Smooth muscle cell (in vitro differentiated cells): ENCODE measurements around the gene SRP68. TPM values are rescaled to one million over a fixed set of nuclear protein-coding genes. Genes with fewer than 3 reads are reported as not detected.

Source experiments
- DNase-seq: peaks from one replicate; lab custom pipeline; 2025; ENCODE audit not compliant: unreplicated experiment; lab: John Stamatoyannopoulos, UW
- H2AFZ ChIP-seq: fragments of 200-600 bp; sonication (generic); 2 replicates; pipeline ENCODE4 v1.6.0; 2016; ENCODE audit warnings: antibody characterized with exemption, low read depth, mild to moderate bottlenecking
- H3F3A ChIP-seq: fragments of 200-600 bp; sonication (generic); 2 replicates; pipeline ENCODE4 v1.6.0; 2017; ENCODE audit warnings: antibody characterized with exemption, low read depth
- H3K27ac ChIP-seq: fragments of 200-600 bp; sonication (generic); 2 replicates; pipeline ENCODE4 v1.5.1; 2016; ENCODE audit warnings: low read depth, mild to moderate bottlenecking
- H3K27me3 ChIP-seq: fragments of 200-600 bp; sonication (generic); 2 replicates; pipeline ENCODE4 v1.6.1; 2016; ENCODE audit warnings: low read depth, mild to moderate bottlenecking
- H3K36me3 ChIP-seq: fragments of 200-600 bp; sonication (generic); 2 replicates; pipeline ENCODE4 v1.5.1; 2016; ENCODE audit warnings: low read depth
- H3K4me1 ChIP-seq: fragments of 200-600 bp; sonication (generic); 2 replicates; pipeline ENCODE4 v1.5.1; 2016; ENCODE audit warnings: low read depth
- H3K4me2 ChIP-seq: fragments of 200-600 bp; sonication (generic); 2 replicates; pipeline ENCODE4 v1.6.0; 2016; ENCODE audit warnings: mild to moderate bottlenecking
- H3K4me3 ChIP-seq: fragments of 200-600 bp; sonication (generic); 2 replicates; pipeline ENCODE4 v1.5.1; 2016; ENCODE audit warnings: mild to moderate bottlenecking
- H3K79me2 ChIP-seq: fragments of 200-600 bp; sonication (generic); 2 replicates; pipeline ENCODE4 v1.6.0; 2016; ENCODE audit warnings: low read depth, mild to moderate bottlenecking
- H3K9ac ChIP-seq: fragments of 200-600 bp; sonication (generic); 2 replicates; pipeline ENCODE4 v1.6.0; 2016; ENCODE audit warnings: low read depth
- H3K9me3 ChIP-seq: fragments of 200-600 bp; sonication (generic); replicated peaks from 2 replicates; pipeline ENCODE4 v1.5.1; 2016; ENCODE audit warnings: low read depth
- H4K20me1 ChIP-seq: fragments of 200-600 bp; sonication (generic); 2 replicates; pipeline ENCODE4 v1.6.0; 2016; ENCODE audit warnings: low read depth
- CTCF ChIP-seq: fragments of 200-600 bp; sonication (generic); IDR thresholded peaks from 2 replicates; pipeline ENCODE4 v1.5.1; 2017; ENCODE audit warnings: borderline replicate concordance, mild to moderate bottlenecking, antibody characterized with exemption; ENCODE audit not compliant: insufficient read depth, poor library complexity, severe bottlenecking
- WGBS: methylation state at CpG from one replicate; pipeline ENCODE4 v1.1.7; 2016; ENCODE audit warnings: low lambda C conversion rate; 5-methylcytosine and 5-hydroxymethylcytosine counted together
- polyA plus RNA-seq: library from polyadenylated mRNA; unstranded; fragments of >200 nt; fragmentation: Nextera tagmentation; extraction: Ambion mirVana; gene quantifications from 2 replicates; pipeline ENCODE4 v1.2.1, GENCODE V29; 2016
- total RNA-seq: library from RNA; depleted of rRNA; stranded (reverse); fragments of >200 nt; gene quantifications from 2 replicates; pipeline ENCODE4 v1.2.3, GENCODE V29; 2014

The SRP68 gene
- total and polyA plus RNA-seq, 2 experiments from 2014 or later, result 67.5 to 96.3 TPM

- no peak for DNase-seq
- Histone ChIP-seq H3K79me2 (no peaks in the 10 kb centered on the region), H3K4me1 (peaks cover 11% of the 10 kb centered on the region), H3K9me3 (no peaks in the 10 kb centered on the region), H3K9ac (no peak overlapping the region), H3K4me3 (no peak overlapping the region), H3F3A (no peaks in the 10 kb centered on the region), H3K27ac (no peak overlapping the region), H4K20me1 (peaks cover 12% of the 10 kb centered on the region), H3K36me3 (no peaks in the 10 kb centered on the region), H2AFZ (no peak overlapping the region), H3K27me3 (peaks cover 49% of the 10 kb centered on the region), H3K4me2 (no peak overlapping the region)
- no peak for TF ChIP-seq CTCF
- 59% methylated on average over 6 of the region's 6 CpGs for WGBS
These were observed 8.5 kb upstream of the SRP68 start for GRCh38 chr17:76080768-76081287.

DNA sequence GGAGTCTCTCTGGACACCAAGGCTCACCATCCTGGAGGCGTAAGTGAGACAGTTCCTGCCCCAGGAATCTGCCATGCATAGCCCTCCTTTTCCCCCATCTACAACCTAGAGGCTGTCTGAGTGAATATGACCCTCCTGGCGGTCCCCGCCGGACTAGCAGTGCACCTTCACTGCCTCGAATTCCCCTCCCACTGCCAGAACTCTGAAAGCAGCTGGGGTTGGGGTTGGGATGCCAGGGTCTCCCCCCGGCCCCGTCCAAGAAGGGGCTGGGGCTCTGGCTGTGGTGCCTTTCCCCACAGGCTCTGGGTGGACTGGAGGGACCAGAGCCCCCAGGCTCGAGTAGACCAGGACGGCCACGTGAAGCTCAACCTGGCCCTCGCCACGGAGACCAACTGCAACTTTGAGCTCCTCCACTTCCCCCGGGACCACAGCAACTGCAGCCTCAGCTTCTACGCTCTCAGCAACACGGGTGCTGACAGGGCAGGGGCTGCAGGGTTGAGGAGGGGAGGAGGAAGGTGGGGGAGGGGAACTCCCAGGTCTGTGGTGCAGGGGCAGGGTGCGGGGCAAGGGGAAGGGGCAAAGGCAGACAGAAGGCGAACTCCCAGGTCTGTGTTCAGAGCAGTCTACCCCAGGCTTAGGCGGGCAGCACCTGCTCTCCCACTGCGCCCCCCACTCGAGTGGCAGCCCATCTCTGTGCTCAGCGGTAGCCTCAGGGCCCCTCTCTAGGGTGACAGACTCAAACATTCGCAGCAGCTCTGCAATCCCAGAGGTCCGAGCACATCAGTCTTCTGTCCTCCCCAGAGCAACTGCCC lies 7.8 kb upstream of the SRP68 start:
- Histone ChIP-seq H3K9me3 (no peaks in the 10 kb centered on the region), H2AFZ (no peak overlapping the region), H3K27ac (no peak overlapping the region), H3F3A (no peaks in the 10 kb centered on the region), H3K4me2 (no peak overlapping the region), H3K9ac (no peak overlapping the region), H3K79me2 (no peaks in the 10 kb centered on the region), H3K4me1 (peaks cover 11% of the 10 kb centered on the region), H3K27me3 (peaks cover 56% of the 10 kb centered on the region), H3K36me3 (no peaks in the 10 kb centered on the region), H4K20me1 (peaks cover 12% of the 10 kb centered on the region), H3K4me3 (no peak overlapping the region)
- no peak for DNase-seq
- TF ChIP-seq CTCF, result no peak
- 21% methylated on average over 23 of the region's 23 CpGs for WGBS

GRCh38 chr17:76079535-76079955 lies 7.2 kb upstream of the SRP68 start:
- Histone ChIP-seq H3K79me2 (no peaks in the 10 kb centered on the region), H3K9me3 (no peaks in the 10 kb centered on the region), H3K27ac (no peak overlapping the region), H3F3A (no peaks in the 10 kb centered on the region), H4K20me1 (peaks cover 12% of the 10 kb centered on the region), H3K36me3 (no peaks in the 10 kb centered on the region), H3K27me3 (peaks cover 62% of the 10 kb centered on the region), H3K4me1 (peaks cover 11% of the 10 kb centered on the region), H3K9ac (no peak overlapping the region), H3K4me3 (no peak overlapping the region), H2AFZ (no peak overlapping the region), H3K4me2 (no peak overlapping the region)
- DNase-seq, result no peak
- 61% methylated on average over 9 of the region's 9 CpGs for WGBS
- no peak for TF ChIP-seq CTCF
